Esophagus squamous epithelium (tissue), 5 donors: ENCODE results near the gene KCNC3. TPM values are rescaled to one million over a fixed set of nuclear protein-coding genes. Genes with fewer than 3 reads are reported as not detected.

Experiments
- DNase-seq: peaks from one replicate; lab custom pipeline; 2025; lab: John Stamatoyannopoulos, UW
- H3K27ac ChIP-seq, 4 donors: fragments of 200-600 bp; sonication (generic); one replicate each; pipeline ENCODE4 v1.5.1; 2016 to 2019; ENCODE audit warnings: mild to moderate bottlenecking in 1 of 4
- H3K27me3 ChIP-seq, 4 donors: fragments of 200-600 bp; sonication (generic); 1 replicate in 3 of 4; 2 replicates in 1 of 4; pipeline versions ENCODE4 v1.5.1 to v1.6.0; 2017 to 2021; ENCODE audit warnings: antibody characterized with exemption in 1 of 4
- H3K36me3 ChIP-seq, 3 donors: fragments of 200-600 bp; sonication (generic); one replicate each; pipeline ENCODE4 v1.5.1; 2016 to 2019
- H3K4me1 ChIP-seq, 3 donors: fragments of 200-600 bp; sonication (generic); one replicate each; pipeline ENCODE4 v1.5.1; 2017 to 2019
- H3K4me3 ChIP-seq, 4 donors: fragments of 200-600 bp; sonication (generic); 1 replicate in 3 of 4; 2 replicates in 1 of 4; pipeline ENCODE4 v1.5.1; 2016 to 2019; ENCODE audit warnings: mild to moderate bottlenecking in 2 of 4, moderate library complexity in 1 of 4
- H3K9me3 ChIP-seq, 3 donors: fragments of 200-600 bp; sonication (generic); one replicate each; pipeline ENCODE4 v1.5.1; 2016 to 2019
- POLR2A ChIP-seq, 4 donors: fragments of 450-650 bp; IDR thresholded peaks; one replicate each; pipeline ENCODE4 v1.6.1; 2017; ENCODE audit warnings: antibody characterized with exemption in 4 of 4, mild to moderate bottlenecking in 4 of 4, moderate library complexity in 3 of 4
- WGBS, 2 donors: methylation state at CpG; one replicate each; pipeline ENCODE4 v1.1.5; 2018; 5-methylcytosine and 5-hydroxymethylcytosine counted together
- intact Hi-C: fragments of 100-400 bp; cut with DNase I; formaldehyde crosslinking; loops from one replicate; pipeline ENCODE4 v1.15.0; 2022
- total RNA-seq, 4 donors: library from RNA; depleted of rRNA; stranded (reverse); fragments of >200 nt; gene quantifications; one replicate each; pipeline ENCODE4 v1.1.0, GENCODE V29; 2016
- TF ChIP-seq, protein P1 (sequence below), 6 experiments: fragments of 450-650 bp in 4 of 6; fragments of 200-600 bp in 2 of 6; sonication (generic) in 2 of 6; IDR thresholded peaks; one replicate each; pipeline ENCODE4 v1.5.1; 2016 to 2019; ENCODE audit warnings: antibody characterized with exemption in 6 of 6, mild to moderate bottlenecking in 4 of 6, moderate library complexity in 4 of 6
- donor health status: DM: yes; HTN: yes; CAD: no.

KCNC3 gene
- total RNA-seq, 4 donors from 2014 or later, result 0.48 to 0.87 (median 0.57) TPM; not detected in 1

GRCh38 chr19:50300051-50300450 is 29.1 kb downstream of the KCNC3 start:
- no peak for TF ChIP-seq POLR2A (IDR thresholded peaks at IDR 0.05)
- TF ChIP-seq, protein P1, sequence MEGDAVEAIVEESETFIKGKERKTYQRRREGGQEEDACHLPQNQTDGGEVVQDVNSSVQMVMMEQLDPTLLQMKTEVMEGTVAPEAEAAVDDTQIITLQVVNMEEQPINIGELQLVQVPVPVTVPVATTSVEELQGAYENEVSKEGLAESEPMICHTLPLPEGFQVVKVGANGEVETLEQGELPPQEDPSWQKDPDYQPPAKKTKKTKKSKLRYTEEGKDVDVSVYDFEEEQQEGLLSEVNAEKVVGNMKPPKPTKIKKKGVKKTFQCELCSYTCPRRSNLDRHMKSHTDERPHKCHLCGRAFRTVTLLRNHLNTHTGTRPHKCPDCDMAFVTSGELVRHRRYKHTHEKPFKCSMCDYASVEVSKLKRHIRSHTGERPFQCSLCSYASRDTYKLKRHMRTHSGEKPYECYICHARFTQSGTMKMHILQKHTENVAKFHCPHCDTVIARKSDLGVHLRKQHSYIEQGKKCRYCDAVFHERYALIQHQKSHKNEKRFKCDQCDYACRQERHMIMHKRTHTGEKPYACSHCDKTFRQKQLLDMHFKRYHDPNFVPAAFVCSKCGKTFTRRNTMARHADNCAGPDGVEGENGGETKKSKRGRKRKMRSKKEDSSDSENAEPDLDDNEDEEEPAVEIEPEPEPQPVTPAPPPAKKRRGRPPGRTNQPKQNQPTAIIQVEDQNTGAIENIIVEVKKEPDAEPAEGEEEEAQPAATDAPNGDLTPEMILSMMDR (IDR thresholded peaks at IDR 0.05), result no peak
- intact Hi-C loops, result no loop called here
- DNase-seq, result no peak

GRCh38 chr19:50293263-50294004 is 35.7 kb downstream of the KCNC3 start:
- H3K4me3 ChIP-seq, result no peak overlapping the region
- intact Hi-C loops, result no loop called here
- H3K4me1 ChIP-seq, result no peaks in the 10 kb centered on the region
- TF ChIP-seq POLR2A (IDR thresholded peaks at IDR 0.05), result no peak
- TF ChIP-seq, protein P1 (IDR thresholded peaks at IDR 0.05), result no peak
- WGBS, 2 donors, result 64 to 74% methylated on average over 6 to 9 of the region's 14 CpGs
- peaks cover 0 to 80% (median 0%) of the 10 kb centered on the region in 3 donors for H3K36me3 ChIP-seq
- peaks cover 0 to 9% (median 0%) of the 10 kb centered on the region in 3 donors for H3K9me3 ChIP-seq
- DNase-seq, result no peak
- no peak overlapping the region for H3K27ac ChIP-seq
- peaks cover 0 to 31% (median 0%) of the 10 kb centered on the region in 4 donors for H3K27me3 ChIP-seq

More at GRCh38 chr19:50300051-50300450, 29.1 kb downstream of the KCNC3 start:
- WGBS, 2 donors, result 36 to 57% methylated on average over 2 of the region's 2 CpGs
- Histone ChIP-seq H3K36me3 (peaks cover 0 to 51% (median 0%) of the 10 kb centered on the region in 3 donors), H3K4me3 (no peak overlapping the region), H3K9me3 (no peaks in the 10 kb centered on the region), H3K27me3 (no peaks in the 10 kb centered on the region), H3K4me1 (peaks cover 0 to 7% (median 0%) of the 10 kb centered on the region in 3 donors), H3K27ac (no peak overlapping the region)

DNA sequence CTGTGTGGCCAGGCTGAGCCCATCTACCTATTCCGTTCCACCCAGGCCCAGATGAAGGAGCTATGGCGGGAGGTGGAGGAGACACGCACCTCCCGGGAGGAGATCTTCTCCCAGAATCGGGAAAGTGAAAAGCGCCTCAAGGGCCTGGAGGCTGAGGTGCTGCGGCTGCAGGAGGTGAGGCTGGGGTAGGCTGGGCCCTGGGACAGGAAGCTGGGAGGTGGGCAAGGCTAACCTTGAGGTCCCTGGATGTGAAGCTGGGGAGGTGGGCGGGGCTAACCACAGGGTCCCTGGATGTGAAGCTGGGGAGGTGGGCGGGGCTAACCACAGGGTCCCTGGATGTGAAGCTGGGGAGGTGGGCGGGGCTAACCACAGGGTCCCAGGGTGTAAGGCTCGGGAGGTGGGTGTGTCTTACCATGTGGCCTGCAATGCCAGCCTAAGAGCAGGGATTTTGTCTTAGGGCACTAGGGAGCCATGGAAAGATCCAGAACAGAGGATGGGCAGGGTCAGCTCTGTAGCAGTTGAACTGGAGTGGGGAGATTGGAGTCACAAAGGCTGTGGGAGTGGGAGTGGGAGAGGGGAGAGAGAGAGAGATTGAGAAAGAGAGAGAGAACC is 36.9 kb downstream of the KCNC3 start:
- Histone ChIP-seq H3K9me3 (peaks cover 0 to 16% (median 0%) of the 10 kb centered on the region in 3 donors), H3K4me3 (no peak overlapping the region), H3K36me3 (peaks cover 0 to 81% (median 0%) of the 10 kb centered on the region in 3 donors), H3K27me3 (peaks cover 0 to 31% (median 0%) of the 10 kb centered on the region in 4 donors), H3K27ac (no peak overlapping the region), H3K4me1 (no peaks in the 10 kb centered on the region)
- DNase-seq, result no peak
- TF ChIP-seq, protein P1 (IDR thresholded peaks at IDR 0.05), result no peak
- TF ChIP-seq POLR2A (IDR thresholded peaks at IDR 0.05), result no peak
- intact Hi-C loops, result no loop called here
- WGBS, 2 donors, result 13 to 76% methylated on average over 1 to 8 of the region's 11 CpGs

DNA sequence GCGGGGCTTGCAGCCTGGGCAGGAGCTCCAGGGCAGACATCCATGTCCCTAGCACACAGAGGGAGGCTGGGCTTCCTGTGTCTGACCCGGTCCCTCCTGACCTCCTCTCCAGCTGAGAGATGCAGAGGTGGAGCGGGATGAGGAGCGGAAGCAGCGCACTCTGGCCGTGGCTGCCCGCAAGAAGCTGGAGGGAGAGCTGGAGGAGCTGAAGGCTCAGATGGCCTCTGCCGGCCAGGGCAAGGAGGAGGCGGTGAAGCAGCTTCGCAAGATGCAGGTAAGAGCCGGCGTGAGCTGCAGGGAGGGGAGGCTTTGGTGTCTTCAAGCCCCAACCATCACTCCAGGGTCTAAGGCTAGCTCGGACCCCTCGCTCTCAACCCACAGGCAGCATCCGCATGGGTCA is 38.4 kb downstream of the KCNC3 start:
- Histone ChIP-seq H3K4me3 (no peak overlapping the region), H3K27me3 (peaks cover 0 to 31% (median 0%) of the 10 kb centered on the region in 4 donors), H3K36me3 (peaks cover 0 to 92% (median 0%) of the 10 kb centered on the region in 3 donors), H3K27ac (no peak overlapping the region), H3K9me3 (peaks cover 0 to 28% (median 5%) of the 10 kb centered on the region in 3 donors), H3K4me1 (no peaks in the 10 kb centered on the region)
- TF ChIP-seq, protein P1 (IDR thresholded peaks at IDR 0.05), result no peak
- no peak for TF ChIP-seq POLR2A (IDR thresholded peaks at IDR 0.05)
- DNase-seq, result no peak
- WGBS, 2 donors, result 67 to 70% methylated on average over 15 of the region's 15 CpGs
- intact Hi-C loops, result no loop called here

GRCh38 chr19:50290011-50290410 is 39.2 kb downstream of the KCNC3 start:
- Histone ChIP-seq H3K27ac (no peak overlapping the region), H3K27me3 (peaks cover 0 to 31% (median 0%) of the 10 kb centered on the region in 4 donors), H3K36me3 (peaks cover 0 to 91% (median 0%) of the 10 kb centered on the region in 3 donors), H3K9me3 (peaks cover 0 to 35% (median 7%) of the 10 kb centered on the region in 3 donors), H3K4me1 (no peaks in the 10 kb centered on the region), H3K4me3 (no peak overlapping the region)
- no peak for DNase-seq
- intact Hi-C loops, result no loop called here
- TF ChIP-seq, protein P1 (IDR thresholded peaks at IDR 0.05), result no peak
- no peak for TF ChIP-seq POLR2A (IDR thresholded peaks at IDR 0.05)
- WGBS, 2 donors, result 33 to 81% methylated on average over 6 of the region's 6 CpGs
